ENCODE data around the gene C6orf58. TPM values are rescaled to one million over a fixed set of nuclear protein-coding genes. Genes with fewer than 3 reads are reported as not detected.

Gene C6orf58
- polyA plus RNA-seq, 1 of the 3 experiments (the other 2 are of a cell fraction) = 0.07 TPM

DNA sequence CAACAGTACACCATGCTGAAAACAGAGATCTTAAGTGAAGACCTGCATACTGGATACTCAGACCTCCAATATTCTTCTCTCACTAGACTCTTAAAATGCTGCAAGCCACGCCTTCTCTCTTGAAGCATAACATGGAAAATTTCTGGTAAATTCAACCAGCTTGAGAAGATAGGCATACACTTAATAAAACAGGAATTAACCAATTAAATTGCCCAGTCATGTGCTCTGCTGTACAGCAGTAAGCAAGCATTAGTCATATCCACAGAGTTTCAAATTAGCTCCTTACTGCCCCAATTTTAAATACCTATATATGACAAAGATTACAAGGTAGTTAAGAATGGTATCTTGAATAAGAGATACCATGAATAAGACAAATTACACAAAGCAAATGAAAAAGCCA is 53.8 kb downstream of the C6orf58 start:
- H3K9me3 ChIP-seq = no peaks in the 10 kb centered on the region
- DNase-seq = no peak
- CTCF ChIA-PET = interaction anchor here (0.7 kb wide), 1 partner anchor 82 kb away, joined by 3 read pairs; no protein-coding TSS in a partner anchor

More for the DNA sequence above, 53.8 kb downstream of the C6orf58 start:
- no peaks in the 10 kb centered on the region; the same call in 1 of the 2 replicates for H3K27me3 ChIP-seq (ENCODE audit: insufficient read depth)
- no peak overlapping the region for H3K4me2 ChIP-seq
- no peaks in the 10 kb centered on the region for H3K9me2 ChIP-seq
- TF ChIP-seq FOXM1 (IDR thresholded peaks at IDR 0.05; ENCODE audit: low read depth) (no peak), TAF1 (IDR thresholded peaks at IDR 0.05; ENCODE audit: borderline replicate concordance, low read depth, low read length) (no peak), USF1 (IDR thresholded peaks at IDR 0.05; ENCODE audit: borderline replicate concordance, low read depth) (no peak), MEF2A (IDR thresholded peaks at IDR 0.05; ENCODE audit: borderline replicate concordance, low read depth) (no peak), GATA2 (CRISPR knock-in tag; IDR thresholded peaks at IDR 0.05) (no peak), TEAD4 (IDR thresholded peaks at IDR 0.05; ENCODE audit: borderline replicate concordance, insufficient read depth) (no peak), YY1 (IDR thresholded peaks at IDR 0.05; ENCODE audit: low read depth) (no peak), REST (IDR thresholded peaks at IDR 0.05; ENCODE audit: low read depth, low read length) (no peak), ZBTB33 (IDR thresholded peaks at IDR 0.05; ENCODE audit: borderline replicate concordance, low read depth) (no peak), SMC3 (IDR thresholded peaks at IDR 0.05; ENCODE audit: low read depth, low read length) (no peak), TCF12 (IDR thresholded peaks at IDR 0.05) (no peak), RCOR1 (IDR thresholded peaks at IDR 0.05; ENCODE audit: low read length) (no peak)
- no peaks in the 10 kb centered on the region for H3K79me2 ChIP-seq (ENCODE audit: insufficient read depth)
- H3K27ac ChIP-seq (ENCODE audit: low read depth in 2 of 2, low read length in 1 of 2) = no peak overlapping the region
- no peak overlapping the region for H3K9ac ChIP-seq
- no peak overlapping the region for H3K4me3 ChIP-seq (ENCODE audit: low read depth in 2 of 2, low read length in 1 of 2)
- H4K20me1 ChIP-seq (ENCODE audit: insufficient read depth) = no peaks in the 10 kb centered on the region
- no peaks in the 10 kb centered on the region for H3F3A ChIP-seq (replicated peaks; ENCODE audit: insufficient read depth)
- 0% methylated on average over 1 of the region's 1 CpG for WGBS (ENCODE audit: low lambda C conversion rate)
- no peak overlapping the region for H2AFZ ChIP-seq (ENCODE audit: low read depth)
- H3K36me3 ChIP-seq (replicated peaks in 1 of 2; ENCODE audit: control insufficient read depth in 1 of 2, insufficient read depth in 2 of 2, low read length in 1 of 2) = no peaks in the 10 kb centered on the region
- POLR2A ChIA-PET = no interaction called here
- H3K4me1 ChIP-seq (ENCODE audit: control insufficient read depth in 1 of 2, insufficient read depth in 2 of 2, low read depth in 1 of 2, low read length in 1 of 2) = no peaks in the 10 kb centered on the region
